ENCODE results near the gene CADM1. TPM values are rescaled to one million over a fixed set of nuclear protein-coding genes. Genes with fewer than 3 reads are reported as not detected.

CADM1 gene
- polyA plus RNA-seq, 2 donors = 1.9 to 3.8 TPM

DNA sequence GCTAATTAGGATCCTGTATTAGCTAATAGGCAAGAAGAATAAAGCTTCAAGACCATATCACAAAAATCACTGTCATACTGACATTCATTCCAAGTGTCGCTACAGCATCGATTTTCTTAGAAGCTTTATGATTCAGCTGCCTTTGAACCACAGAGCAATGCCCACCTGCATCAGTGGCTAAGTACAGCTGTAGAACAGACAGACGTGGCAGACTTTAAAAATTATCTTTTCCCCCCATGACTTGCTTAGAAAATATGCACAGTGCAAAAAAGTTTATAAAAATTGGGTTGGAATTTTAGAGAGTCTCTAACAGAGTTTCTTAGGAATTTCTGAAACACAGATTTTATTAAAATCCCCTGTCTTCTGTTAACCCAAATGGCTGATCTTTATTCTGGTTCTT is 120.8 kb downstream of the CADM1 start:
- 67 to 82% methylated on average over 3 of the region's 3 CpGs for WGBS, 2 donors
- H3K4me3 ChIP-seq (ENCODE audit: low read depth in 1 of 2, low read length in 2 of 2) = no peak overlapping the region
- no peaks in the 10 kb centered on the region for H3K4me1 ChIP-seq (ENCODE audit: control insufficient read depth in 2 of 2, insufficient read depth in 2 of 2, low read length in 1 of 2)
- no peaks in the 10 kb centered on the region for H3K9me3 ChIP-seq (ENCODE audit: control insufficient read depth in 2 of 2, insufficient read depth in 1 of 2, low read depth in 1 of 2, low read length in 1 of 2)
- H3K27ac ChIP-seq (ENCODE audit: low read depth in 2 of 2, low read length in 1 of 2) = no peak overlapping the region
- H3K36me3 ChIP-seq (ENCODE audit: control insufficient read depth in 2 of 2, insufficient read depth in 2 of 2, low read length in 1 of 2) = no peaks in the 10 kb centered on the region
- no peaks in the 10 kb centered on the region for H3K27me3 ChIP-seq (ENCODE audit: control insufficient read depth in 1 of 2, insufficient read depth in 2 of 2, low read length in 2 of 2)

DNA sequence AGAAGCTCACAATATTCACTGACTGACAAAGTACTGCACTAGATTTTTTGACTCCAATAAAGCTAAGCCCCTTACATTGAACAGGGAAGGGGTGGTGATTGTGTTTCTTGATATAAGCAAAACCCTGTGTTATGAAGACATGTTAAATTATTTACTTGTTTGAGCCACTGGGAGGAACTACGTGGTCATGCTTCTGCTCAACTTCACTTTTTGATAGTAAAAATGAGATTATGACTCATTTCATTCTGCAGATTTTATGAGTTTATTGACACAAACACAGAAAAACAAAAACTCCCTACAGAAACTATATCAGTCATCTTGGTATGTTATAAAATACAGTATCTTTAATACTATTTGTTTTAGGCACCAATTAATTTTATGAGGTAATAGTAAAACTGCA is 124.7 kb downstream of the CADM1 start:
- no peak overlapping the region for H3K27ac ChIP-seq (ENCODE audit: low read depth in 2 of 2, low read length in 1 of 2)
- no peaks in the 10 kb centered on the region for H3K36me3 ChIP-seq (ENCODE audit: control insufficient read depth in 2 of 2, insufficient read depth in 2 of 2, low read length in 1 of 2)
- 52 to 61% methylated on average over 1 of the region's 1 CpG for WGBS, 2 donors
- H3K4me3 ChIP-seq (ENCODE audit: low read depth in 1 of 2, low read length in 2 of 2) = no peak overlapping the region
- no peaks in the 10 kb centered on the region for H3K9me3 ChIP-seq (ENCODE audit: control insufficient read depth in 2 of 2, insufficient read depth in 1 of 2, low read depth in 1 of 2, low read length in 1 of 2)
- no peaks in the 10 kb centered on the region for H3K27me3 ChIP-seq (ENCODE audit: control insufficient read depth in 1 of 2, insufficient read depth in 2 of 2, low read length in 2 of 2)
- no peaks in the 10 kb centered on the region for H3K4me1 ChIP-seq (ENCODE audit: control insufficient read depth in 2 of 2, insufficient read depth in 2 of 2, low read length in 1 of 2)

DNA sequence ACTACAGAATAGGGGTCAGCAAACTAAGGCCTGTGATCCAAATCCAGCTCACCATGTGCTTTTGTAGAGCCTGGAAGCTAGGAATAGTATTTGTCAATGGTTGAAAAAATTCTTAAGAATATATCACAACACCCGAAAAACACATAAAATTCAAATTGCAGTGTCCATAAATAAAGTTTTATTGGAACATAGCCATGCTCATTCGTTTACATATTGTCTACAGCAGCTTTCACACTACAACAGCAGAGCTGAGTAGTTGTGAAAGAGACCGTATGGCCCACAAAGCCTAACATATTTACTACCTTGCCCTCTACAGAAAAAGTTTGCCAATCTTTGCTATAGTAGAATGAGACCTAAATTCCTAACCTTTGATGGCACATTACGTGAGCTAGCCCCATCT is 125.7 kb downstream of the CADM1 start:
- Histone ChIP-seq H3K4me1 (ENCODE audit: control insufficient read depth in 2 of 2, insufficient read depth in 2 of 2, low read length in 1 of 2) (no peaks in the 10 kb centered on the region), H3K27ac (ENCODE audit: low read depth in 2 of 2, low read length in 1 of 2) (no peak overlapping the region), H3K9me3 (ENCODE audit: control insufficient read depth in 2 of 2, insufficient read depth in 1 of 2, low read depth in 1 of 2, low read length in 1 of 2) (no peaks in the 10 kb centered on the region), H3K4me3 (ENCODE audit: low read depth in 1 of 2, low read length in 2 of 2) (no peak overlapping the region), H3K27me3 (ENCODE audit: control insufficient read depth in 1 of 2, insufficient read depth in 2 of 2, low read length in 2 of 2) (no peaks in the 10 kb centered on the region), H3K36me3 (ENCODE audit: control insufficient read depth in 2 of 2, insufficient read depth in 2 of 2, low read length in 1 of 2) (no peaks in the 10 kb centered on the region)
- WGBS, 2 donors = 88 to 89% methylated on average over 4 of the region's 4 CpGs

DNA sequence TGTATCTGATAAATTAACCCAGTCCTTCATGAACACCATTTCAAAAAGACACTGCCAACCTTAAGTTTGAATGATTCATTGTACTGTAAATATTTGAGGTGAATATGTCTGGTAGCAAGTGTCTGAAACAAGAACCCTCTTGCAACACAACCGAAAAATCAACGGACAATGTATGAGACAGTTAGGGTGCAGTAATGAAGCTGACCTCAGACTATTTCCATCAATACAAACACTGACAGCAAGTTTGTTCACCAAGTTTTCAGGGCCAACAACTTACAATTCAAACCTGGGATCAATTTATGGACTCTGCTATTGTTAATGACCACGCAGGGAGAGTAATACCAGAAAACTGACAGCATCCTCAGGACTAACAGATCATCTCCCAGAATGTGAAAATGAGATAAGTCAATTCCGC is 126.3 kb downstream of the CADM1 start:
- Histone ChIP-seq H3K27ac (ENCODE audit: low read depth in 2 of 2, low read length in 1 of 2) (no peak overlapping the region), H3K9me3 (ENCODE audit: control insufficient read depth in 2 of 2, insufficient read depth in 1 of 2, low read depth in 1 of 2, low read length in 1 of 2) (no peaks in the 10 kb centered on the region), H3K36me3 (ENCODE audit: control insufficient read depth in 2 of 2, insufficient read depth in 2 of 2, low read length in 1 of 2) (no peaks in the 10 kb centered on the region), H3K4me1 (ENCODE audit: control insufficient read depth in 2 of 2, insufficient read depth in 2 of 2, low read length in 1 of 2) (no peaks in the 10 kb centered on the region), H3K4me3 (ENCODE audit: low read depth in 1 of 2, low read length in 2 of 2) (no peak overlapping the region), H3K27me3 (ENCODE audit: control insufficient read depth in 1 of 2, insufficient read depth in 2 of 2, low read length in 2 of 2) (no peaks in the 10 kb centered on the region)
- WGBS, 2 donors = 79 to 83% methylated on average over 4 of the region's 4 CpGs

DNA sequence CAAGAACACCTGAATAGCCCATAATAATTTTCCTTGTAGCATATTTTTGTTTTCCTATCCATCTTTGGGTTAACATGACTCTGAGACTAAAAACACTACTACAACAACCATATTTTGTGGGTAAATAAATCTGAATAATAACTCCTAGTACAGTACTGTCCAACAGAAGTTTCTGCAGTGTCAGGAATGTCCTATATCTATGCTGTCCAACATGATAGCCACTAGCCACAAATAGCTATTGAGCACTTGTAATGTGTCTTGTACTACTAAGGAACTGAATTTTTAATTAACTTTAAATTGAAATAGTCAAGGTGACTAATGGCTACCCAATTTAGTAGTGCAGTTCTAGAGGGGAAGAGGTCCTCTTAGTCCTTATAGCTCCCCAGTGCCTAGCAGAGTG is 135.6 kb downstream of the CADM1 start:
- H3K27ac ChIP-seq (ENCODE audit: low read depth in 2 of 2, low read length in 1 of 2) = no peak overlapping the region
- H3K9me3 ChIP-seq (ENCODE audit: control insufficient read depth in 2 of 2, insufficient read depth in 1 of 2, low read depth in 1 of 2, low read length in 1 of 2) = no peaks in the 10 kb centered on the region
- H3K4me1 ChIP-seq (ENCODE audit: control insufficient read depth in 2 of 2, insufficient read depth in 2 of 2, low read length in 1 of 2) = no peaks in the 10 kb centered on the region
- no peaks in the 10 kb centered on the region for H3K36me3 ChIP-seq (ENCODE audit: control insufficient read depth in 2 of 2, insufficient read depth in 2 of 2, low read length in 1 of 2)
- H3K4me3 ChIP-seq (ENCODE audit: low read depth in 1 of 2, low read length in 2 of 2) = no peak overlapping the region
- no peaks in the 10 kb centered on the region for H3K27me3 ChIP-seq (ENCODE audit: control insufficient read depth in 1 of 2, insufficient read depth in 2 of 2, low read length in 2 of 2)

DNA sequence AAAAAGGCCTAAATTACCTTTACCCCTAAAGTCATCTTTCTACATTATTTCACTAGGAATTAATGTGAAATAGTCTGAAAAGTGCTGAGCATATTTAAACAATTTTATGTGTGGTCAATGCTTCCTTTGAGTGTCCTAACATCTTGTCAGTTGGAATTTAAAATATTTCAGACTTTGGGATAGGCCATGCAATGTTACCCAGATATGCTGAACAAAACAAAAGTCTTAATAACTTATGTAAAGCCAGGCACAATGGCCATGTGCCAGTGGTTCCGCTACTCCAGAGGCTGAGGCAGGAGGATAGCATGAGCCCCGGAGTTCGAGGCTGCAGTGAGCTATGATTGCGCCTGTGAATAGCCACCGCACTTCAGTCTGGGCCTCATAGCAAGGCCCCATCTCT is 137.4 kb downstream of the CADM1 start:
- Histone ChIP-seq H3K9me3 (ENCODE audit: control insufficient read depth in 2 of 2, insufficient read depth in 1 of 2, low read depth in 1 of 2, low read length in 1 of 2) (no peaks in the 10 kb centered on the region), H3K27ac (ENCODE audit: low read depth in 2 of 2, low read length in 1 of 2) (no peak overlapping the region), H3K4me3 (ENCODE audit: low read depth in 1 of 2, low read length in 2 of 2) (no peak overlapping the region), H3K27me3 (ENCODE audit: control insufficient read depth in 1 of 2, insufficient read depth in 2 of 2, low read length in 2 of 2) (no peaks in the 10 kb centered on the region), H3K4me1 (ENCODE audit: control insufficient read depth in 2 of 2, insufficient read depth in 2 of 2, low read length in 1 of 2) (no peaks in the 10 kb centered on the region), H3K36me3 (ENCODE audit: control insufficient read depth in 2 of 2, insufficient read depth in 2 of 2, low read length in 1 of 2) (no peaks in the 10 kb centered on the region)
- 93 to 94% methylated on average over 5 of the region's 5 CpGs for WGBS, 2 donors

DNA sequence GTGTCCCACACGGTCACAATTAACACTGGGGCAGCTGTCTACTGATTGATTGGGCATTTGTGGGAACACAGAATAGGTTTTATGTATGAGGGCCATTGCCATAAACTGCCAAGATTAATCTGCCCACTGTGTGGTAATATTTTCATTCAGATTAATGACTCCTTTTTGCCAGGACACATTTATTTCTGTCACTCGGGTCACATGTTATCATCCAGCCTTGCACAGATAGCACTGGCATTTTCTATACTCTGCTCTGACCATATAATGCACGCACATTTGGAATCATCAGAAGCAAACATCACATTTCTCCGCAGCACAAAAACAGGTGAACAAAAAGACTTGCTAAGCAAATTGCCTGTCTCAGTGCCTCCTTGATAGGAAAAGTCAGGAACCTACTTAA is 138.3 kb downstream of the CADM1 start:
- 82 to 92% methylated on average over 4 of the region's 4 CpGs for WGBS, 2 donors
- no peaks in the 10 kb centered on the region for H3K4me1 ChIP-seq (ENCODE audit: control insufficient read depth in 2 of 2, insufficient read depth in 2 of 2, low read length in 1 of 2)

DNA sequence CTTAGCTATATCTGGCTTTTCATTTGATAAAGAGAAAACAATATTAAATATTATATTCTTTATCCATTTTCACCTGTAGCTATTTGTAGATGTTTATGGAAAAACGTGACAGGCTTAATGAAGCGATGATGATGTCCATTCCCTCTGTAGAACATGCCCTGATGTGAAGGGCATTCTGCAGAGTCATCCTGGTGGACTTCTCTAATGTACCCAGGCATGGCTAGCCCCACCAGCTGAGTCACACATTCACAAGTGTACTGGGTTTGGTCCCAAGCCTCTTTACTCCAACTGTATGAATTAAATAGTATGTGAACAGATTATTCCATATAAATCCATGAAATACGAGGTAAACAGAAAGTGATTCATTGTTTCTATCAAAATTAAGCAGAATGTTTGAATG is 139.3 kb downstream of the CADM1 start:
- 83 to 84% methylated on average over 3 of the region's 3 CpGs for WGBS, 2 donors

More for the DNA sequence above, 138.3 kb downstream of the CADM1 start:
- no peaks in the 10 kb centered on the region for H3K27me3 ChIP-seq (ENCODE audit: control insufficient read depth in 1 of 2, insufficient read depth in 2 of 2, low read length in 2 of 2)
- no peak overlapping the region for H3K4me3 ChIP-seq (ENCODE audit: low read depth in 1 of 2, low read length in 2 of 2)
- H3K27ac ChIP-seq (ENCODE audit: low read depth in 2 of 2, low read length in 1 of 2) = no peak overlapping the region
- H3K9me3 ChIP-seq (ENCODE audit: control insufficient read depth in 2 of 2, insufficient read depth in 1 of 2, low read depth in 1 of 2, low read length in 1 of 2) = no peaks in the 10 kb centered on the region
- no peaks in the 10 kb centered on the region for H3K36me3 ChIP-seq (ENCODE audit: control insufficient read depth in 2 of 2, insufficient read depth in 2 of 2, low read length in 1 of 2)

DNA sequence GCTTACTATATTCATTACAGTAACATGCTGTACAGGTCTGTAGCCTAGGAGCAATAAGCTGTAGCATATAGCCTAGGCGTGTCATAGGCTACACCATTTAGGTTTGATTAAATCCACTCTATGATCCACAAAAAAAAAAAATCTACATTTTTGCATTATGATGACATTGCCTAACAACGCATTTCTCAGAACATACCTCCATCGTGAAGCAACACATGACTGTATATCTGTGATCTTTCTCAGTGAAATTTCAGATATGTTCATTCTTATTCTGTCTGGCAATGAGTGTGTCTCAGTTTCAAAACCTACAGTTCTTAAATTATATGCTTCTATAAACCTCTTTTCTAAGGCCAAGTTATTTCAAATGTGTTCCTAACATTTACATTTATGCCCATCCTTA is 140.3 kb downstream of the CADM1 start:
- H3K4me1 ChIP-seq (ENCODE audit: control insufficient read depth in 2 of 2, insufficient read depth in 2 of 2, low read length in 1 of 2) = no peaks in the 10 kb centered on the region
- WGBS, 2 donors = 90 to 91% methylated on average over 3 of the region's 3 CpGs
- H3K9me3 ChIP-seq (ENCODE audit: control insufficient read depth in 2 of 2, insufficient read depth in 1 of 2, low read depth in 1 of 2, low read length in 1 of 2) = no peaks in the 10 kb centered on the region
- no peak overlapping the region for H3K4me3 ChIP-seq (ENCODE audit: low read depth in 1 of 2, low read length in 2 of 2)
- no peaks in the 10 kb centered on the region for H3K27me3 ChIP-seq (ENCODE audit: control insufficient read depth in 1 of 2, insufficient read depth in 2 of 2, low read length in 2 of 2)
- no peaks in the 10 kb centered on the region for H3K36me3 ChIP-seq (ENCODE audit: control insufficient read depth in 2 of 2, insufficient read depth in 2 of 2, low read length in 1 of 2)
- no peak overlapping the region for H3K27ac ChIP-seq (ENCODE audit: low read depth in 2 of 2, low read length in 1 of 2)

More for the DNA sequence above, 139.3 kb downstream of the CADM1 start:
- Histone ChIP-seq H3K4me1 (ENCODE audit: control insufficient read depth in 2 of 2, insufficient read depth in 2 of 2, low read length in 1 of 2) (no peaks in the 10 kb centered on the region), H3K27ac (ENCODE audit: low read depth in 2 of 2, low read length in 1 of 2) (no peak overlapping the region), H3K27me3 (ENCODE audit: control insufficient read depth in 1 of 2, insufficient read depth in 2 of 2, low read length in 2 of 2) (no peaks in the 10 kb centered on the region), H3K9me3 (ENCODE audit: control insufficient read depth in 2 of 2, insufficient read depth in 1 of 2, low read depth in 1 of 2, low read length in 1 of 2) (no peaks in the 10 kb centered on the region), H3K36me3 (ENCODE audit: control insufficient read depth in 2 of 2, insufficient read depth in 2 of 2, low read length in 1 of 2) (no peaks in the 10 kb centered on the region), H3K4me3 (ENCODE audit: low read depth in 1 of 2, low read length in 2 of 2) (no peak overlapping the region)

DNA sequence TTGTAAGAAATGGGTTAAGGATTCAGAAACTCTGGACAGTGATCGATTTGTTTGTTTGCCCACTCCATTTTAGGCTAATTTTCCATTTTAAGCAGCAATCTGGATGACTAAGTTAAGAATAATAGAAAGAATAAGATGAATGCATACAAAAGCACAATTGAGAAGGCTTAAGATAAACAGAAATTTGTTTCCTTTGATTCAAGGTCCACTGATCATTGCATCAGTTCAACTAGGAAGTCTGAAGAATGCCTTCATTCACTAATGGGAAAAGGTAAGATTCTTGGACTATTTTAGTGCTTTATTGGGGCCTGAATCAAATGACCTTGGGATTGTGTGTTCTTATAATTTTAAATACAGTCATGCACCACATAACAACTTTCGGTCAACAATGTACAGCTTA is 140.8 kb downstream of the CADM1 start:
- 82 to 88% methylated on average over 2 of the region's 2 CpGs for WGBS, 2 donors
- Histone ChIP-seq H3K27me3 (ENCODE audit: control insufficient read depth in 1 of 2, insufficient read depth in 2 of 2, low read length in 2 of 2) (no peaks in the 10 kb centered on the region), H3K27ac (ENCODE audit: low read depth in 2 of 2, low read length in 1 of 2) (no peak overlapping the region), H3K36me3 (ENCODE audit: control insufficient read depth in 2 of 2, insufficient read depth in 2 of 2, low read length in 1 of 2) (no peaks in the 10 kb centered on the region), H3K9me3 (ENCODE audit: control insufficient read depth in 2 of 2, insufficient read depth in 1 of 2, low read depth in 1 of 2, low read length in 1 of 2) (no peaks in the 10 kb centered on the region), H3K4me1 (ENCODE audit: control insufficient read depth in 2 of 2, insufficient read depth in 2 of 2, low read length in 1 of 2) (no peaks in the 10 kb centered on the region), H3K4me3 (ENCODE audit: low read depth in 1 of 2, low read length in 2 of 2) (no peak overlapping the region)
